PC-9 (cell line): Measurements from ENCODE around the gene PARVG.

Source experiments
- EZH2 ChIP-seq: fragments of 200-600 bp; sonication (generic); IDR thresholded peaks from 2 replicates; pipeline ENCODE4 v1.8.0; 2017; ENCODE audit warnings: antibody characterized with exemption, low read depth
- TF ChIP-seq, protein P1 (sequence below): fragments of 200-600 bp; sonication (generic); conservative IDR thresholded peaks from 2 replicates; pipeline ENCODE4 v1.6.1; 2017; ENCODE audit warnings: mixed run types, antibody characterized with exemption, mild to moderate bottlenecking, moderate library complexity

DNA sequence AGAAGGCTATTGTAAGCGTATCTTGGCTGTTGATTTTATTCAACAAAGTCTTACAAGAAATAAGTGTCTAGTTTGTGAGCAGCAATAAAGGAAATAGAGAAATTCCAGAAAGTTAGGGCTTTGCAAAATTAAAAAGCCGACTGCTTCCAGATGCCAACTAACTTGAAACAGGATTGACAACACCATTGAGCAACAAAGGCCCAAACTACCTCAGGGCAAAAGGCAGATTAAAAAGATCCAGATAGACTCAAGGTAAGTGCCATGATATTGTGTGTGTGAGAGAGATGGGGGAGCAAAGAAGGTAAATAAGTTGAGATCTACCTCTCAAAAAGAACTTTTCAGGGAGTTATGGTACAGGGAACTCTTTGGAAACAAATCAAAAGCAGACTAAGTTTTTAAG, 49.1 kb downstream of the PARVG start:
- TF ChIP-seq, protein P1, sequence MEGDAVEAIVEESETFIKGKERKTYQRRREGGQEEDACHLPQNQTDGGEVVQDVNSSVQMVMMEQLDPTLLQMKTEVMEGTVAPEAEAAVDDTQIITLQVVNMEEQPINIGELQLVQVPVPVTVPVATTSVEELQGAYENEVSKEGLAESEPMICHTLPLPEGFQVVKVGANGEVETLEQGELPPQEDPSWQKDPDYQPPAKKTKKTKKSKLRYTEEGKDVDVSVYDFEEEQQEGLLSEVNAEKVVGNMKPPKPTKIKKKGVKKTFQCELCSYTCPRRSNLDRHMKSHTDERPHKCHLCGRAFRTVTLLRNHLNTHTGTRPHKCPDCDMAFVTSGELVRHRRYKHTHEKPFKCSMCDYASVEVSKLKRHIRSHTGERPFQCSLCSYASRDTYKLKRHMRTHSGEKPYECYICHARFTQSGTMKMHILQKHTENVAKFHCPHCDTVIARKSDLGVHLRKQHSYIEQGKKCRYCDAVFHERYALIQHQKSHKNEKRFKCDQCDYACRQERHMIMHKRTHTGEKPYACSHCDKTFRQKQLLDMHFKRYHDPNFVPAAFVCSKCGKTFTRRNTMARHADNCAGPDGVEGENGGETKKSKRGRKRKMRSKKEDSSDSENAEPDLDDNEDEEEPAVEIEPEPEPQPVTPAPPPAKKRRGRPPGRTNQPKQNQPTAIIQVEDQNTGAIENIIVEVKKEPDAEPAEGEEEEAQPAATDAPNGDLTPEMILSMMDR: no peak
- TF ChIP-seq EZH2: no peak
